Progenitor cell of endocrine pancreas (in vitro differentiated cells): ENCODE results near the gene SVOP. TPM values are rescaled to one million over a fixed set of nuclear protein-coding genes. Genes with fewer than 3 reads are reported as not detected.
"Not testable (repeated sequence)": the region's sequence is repeated elsewhere in the genome, so short reads cannot be mapped to it uniquely, and the experiment has no call there.

Experiments
- DNase-seq: peaks from one replicate; pipeline ENCODE4 v3.0.0; 2021; ENCODE audit warnings: low spot score; ENCODE audit not compliant: unreplicated experiment
- H3K27ac Mint-ChIP-seq: 2 replicates; pipeline ENCODE4 v1.8.0; 2021; ENCODE audit warnings: mild to moderate bottlenecking, moderate library complexity, mixed read lengths
- H3K27me3 Mint-ChIP-seq: 2 replicates; pipeline ENCODE4 v1.8.0; 2021; ENCODE audit warnings: mixed read lengths
- H3K36me3 Mint-ChIP-seq: 2 replicates; pipeline ENCODE4 v1.8.0; 2022; ENCODE audit warnings: mixed read lengths; ENCODE audit not compliant: insufficient read depth
- H3K4me1 Mint-ChIP-seq: 2 replicates; pipeline ENCODE4 v1.8.0; 2021; ENCODE audit warnings: low read depth, mixed read lengths
- H3K4me3 Mint-ChIP-seq: 2 replicates; pipeline ENCODE4 v1.8.0; 2021; ENCODE audit warnings: low read depth, mild to moderate bottlenecking, moderate library complexity, mixed read lengths
- H3K9me3 Mint-ChIP-seq: 2 replicates; pipeline ENCODE4 v1.8.0; 2021; ENCODE audit warnings: low read depth, mixed read lengths
- CTCF ChIP-seq: fragments of 200-600 bp; sonication (generic); IDR thresholded peaks from one replicate; pipeline ENCODE4 v1.5.0; 2021; ENCODE audit warnings: antibody characterized with exemption, mild to moderate bottlenecking; ENCODE audit not compliant: unreplicated experiment
- total RNA-seq: library from RNA; stranded (reverse); gene quantifications from 2 replicates; pipeline ENCODE4 v1.2.1, GENCODE V29; 2021

Gene SVOP
- total RNA-seq, 1 donor from 2014 or later, result 1.7 TPM

GRCh38 chr12:108875280-108875679 is 145.6 kb downstream of the SVOP start:
- Mint-ChIP-seq H3K27ac (no peak overlapping the region), H3K36me3 (no peaks in the 10 kb centered on the region), H3K27me3 (no peaks in the 10 kb centered on the region), H3K9me3 (no peaks in the 10 kb centered on the region), H3K4me3 (no peak overlapping the region), H3K4me1 (peaks cover 1% of the 10 kb centered on the region)
- no peak for TF ChIP-seq CTCF
- DNase-seq, result no peak

GRCh38 chr12:108868781-108869180 is 152.1 kb downstream of the SVOP start:
- no peak for DNase-seq
- no peaks in the 10 kb centered on the region for H3K36me3 Mint-ChIP-seq
- peaks cover 1% of the 10 kb centered on the region for H3K4me1 Mint-ChIP-seq
- no peaks in the 10 kb centered on the region for H3K9me3 Mint-ChIP-seq
- no peaks in the 10 kb centered on the region for H3K27me3 Mint-ChIP-seq
- no peak overlapping the region for H3K4me3 Mint-ChIP-seq
- peak overlapping the region; percentile 64 for H3K27ac Mint-ChIP-seq
- no peak for TF ChIP-seq CTCF

GRCh38 chr12:108866083-108866482 is 154.8 kb downstream of the SVOP start:
- H3K36me3 Mint-ChIP-seq, H3K4me1 Mint-ChIP-seq, DNase-seq, H3K9me3 Mint-ChIP-seq, H3K27ac Mint-ChIP-seq, H3K4me3 Mint-ChIP-seq, H3K27me3 Mint-ChIP-seq: not testable (repeated sequence)

- no peak overlapping the region for H3K27ac Mint-ChIP-seq
- no peak for TF ChIP-seq CTCF
- H3K4me1 Mint-ChIP-seq, result no peaks in the 10 kb centered on the region
- DNase-seq, result no peak
- peaks cover 3% of the 10 kb centered on the region for H3K9me3 Mint-ChIP-seq
- H3K4me3 Mint-ChIP-seq, result no peak overlapping the region
- H3K36me3 Mint-ChIP-seq, result peaks cover 2% of the 10 kb centered on the region
- H3K27me3 Mint-ChIP-seq, result peaks cover 6% of the 10 kb centered on the region
Observed at GRCh38 chr12:108865169-108865568, 155.7 kb downstream of the SVOP start.

GRCh38 chr12:108862588-108862959 is 158.3 kb downstream of the SVOP start:
- peaks cover 22% of the 10 kb centered on the region for H3K27me3 Mint-ChIP-seq
- H3K36me3 Mint-ChIP-seq, result peaks cover 2% of the 10 kb centered on the region
- peaks cover 3% of the 10 kb centered on the region for H3K9me3 Mint-ChIP-seq
- TF ChIP-seq CTCF, result no peak
- DNase-seq, result no peak
- H3K4me1 Mint-ChIP-seq, result peaks cover 5% of the 10 kb centered on the region
- no peak overlapping the region for H3K4me3 Mint-ChIP-seq
- H3K27ac Mint-ChIP-seq, result no peak overlapping the region

GRCh38 chr12:108861878-108862587 is 158.8 kb downstream of the SVOP start:
- no peak for TF ChIP-seq CTCF
- H3K9me3 Mint-ChIP-seq, result peaks cover 3% of the 10 kb centered on the region
- H3K4me1 Mint-ChIP-seq, result peaks cover 5% of the 10 kb centered on the region
- H3K27me3 Mint-ChIP-seq, result peaks cover 22% of the 10 kb centered on the region
- H3K36me3 Mint-ChIP-seq, result peaks cover 2% of the 10 kb centered on the region
- DNase-seq, result no peak
- H3K4me3 Mint-ChIP-seq, result no peak overlapping the region
- H3K27ac Mint-ChIP-seq, result no peak overlapping the region
